Measurements from ENCODE around the gene NDOR1.
A peak's percentile ranks its signal among the peaks of the same experiment; 100 is the strongest.
"Not testable (repeated sequence)": the region's sequence is repeated elsewhere in the genome, so short reads cannot be mapped to it uniquely, and the experiment has no call there.

NDOR1 gene

GRCh38 chr9:137233143-137233980 lies 27.9 kb downstream of the NDOR1 start:
- DNase-seq: no peak

GRCh38 chr9:137234055-137234697 lies 28.7 kb downstream of the NDOR1 start:
- no peak for DNase-seq

GRCh38 chr9:137234758-137235423 lies 29.4 kb downstream of the NDOR1 start:
- DNase-seq: no peak

- DNase-seq: no peak
Observed at GRCh38 chr9:137235424-137236237, 30.1 kb downstream of the NDOR1 start.

- peak; percentile 77 for DNase-seq
Observed at GRCh38 chr9:137236238-137236935, 30.9 kb downstream of the NDOR1 start.

- no peak for DNase-seq
Observed at GRCh38 chr9:137236936-137237421, 31.5 kb downstream of the NDOR1 start.

GRCh38 chr9:137237759-137238726 lies 32.5 kb downstream of the NDOR1 start:
- DNase-seq: peak; percentile 73

- not testable (repeated sequence) for DNase-seq
Observed at GRCh38 chr9:137239541-137240200, 34.2 kb downstream of the NDOR1 start.

GRCh38 chr9:137240318-137240840 lies 34.9 kb downstream of the NDOR1 start:
- DNase-seq: peak; percentile 50

GRCh38 chr9:137240841-137241489 lies 35.5 kb downstream of the NDOR1 start, which contains the start of gene TUBB4B:
Gene TUBB4B, plus strand, starts transcription at chr9:137241287. Its CDS starts 74 bp downstream, at chr9:137241361.
- DNase-seq: peak; percentile 99

GRCh38 chr9:137241490-137242268 lies 36.2 kb downstream of the NDOR1 start:
- DNase-seq: no peak

GRCh38 chr9:137242269-137243203 lies 37.0 kb downstream of the NDOR1 start:
- no peak for DNase-seq

- not testable (repeated sequence) for DNase-seq
Observed at GRCh38 chr9:137243266-137243625, 37.7 kb downstream of the NDOR1 start.

GRCh38 chr9:137243626-137244485 lies 38.4 kb downstream of the NDOR1 start:
- no peak for DNase-seq

- DNase-seq: no peak
Observed at GRCh38 chr9:137244486-137245449, 39.3 kb downstream of the NDOR1 start.

Measured in NCI-H510A (cell line).